ENCODE results near the gene SORT1.

The SORT1 gene

GRCh38 chr1:109388208-109388711, 9.5 kb downstream of the SORT1 start:
- CTCF ChIA-PET: interaction anchor here (1.5 to 6.6 kb wide), 4 partner anchors 12 to 144 kb away, joined by 5 to 38 read pairs (median 14); no protein-coding TSS in a partner anchor
- no peak for TF ChIP-seq CTCF (IDR thresholded peaks at IDR 0.05; ENCODE audit: insufficient read depth, low read length, missing control alignments)
- H3K4me3 ChIP-seq (ENCODE audit: low read depth, low read length): no peak overlapping the region
- POLR2A ChIA-PET: no interaction called here
- DNase-seq (ENCODE audit: low read depth, low spot score): no peak

GRCh38 chr1:109386054-109386717, 11.5 kb downstream of the SORT1 start:
- no peak overlapping the region for H3K4me3 ChIP-seq (ENCODE audit: low read depth, low read length)
- ChIA-PET CTCF (interaction anchor here (1.2 to 2.3 kb wide), 3 partner anchors 109 to 147 kb away, joined by 3 to 5 read pairs (median 4); no protein-coding TSS in a partner anchor), POLR2A (no interaction called here)
- no peak for DNase-seq (ENCODE audit: low read depth, low spot score)
- no peak for TF ChIP-seq CTCF (IDR thresholded peaks at IDR 0.05; ENCODE audit: insufficient read depth, low read length, missing control alignments)

- POLR2A ChIA-PET: no interaction called here
- no peak for DNase-seq (ENCODE audit: low read depth, low spot score)
- TF ChIP-seq CTCF (IDR thresholded peaks at IDR 0.05; ENCODE audit: insufficient read depth, low read length, missing control alignments): no peak
- CTCF ChIA-PET: interaction anchor here (1.2 to 1.7 kb wide), 4 partner anchors 10 to 147 kb away, joined by 3 to 4 read pairs (median 4); no protein-coding TSS in a partner anchor
- no peak overlapping the region for H3K4me3 ChIP-seq (ENCODE audit: low read depth, low read length)
These were observed 12.3 kb downstream of the SORT1 start for GRCh38 chr1:109385417-109385816.

- DNase-seq (ENCODE audit: low read depth, low spot score): no peak
- ChIA-PET CTCF (interaction anchor here (1.2 to 1.7 kb wide), 3 partner anchors 12 to 107 kb away, joined by 4 to 5 read pairs (median 4); partner anchors contain the start of gene SORT1), POLR2A (interaction anchor here (0.6 kb wide), 1 partner anchor 50 kb away, joined by 3 read pairs; no protein-coding TSS in a partner anchor)
- TF ChIP-seq CTCF (IDR thresholded peaks at IDR 0.05; ENCODE audit: insufficient read depth, low read length, missing control alignments): no peak
- no peak overlapping the region for H3K4me3 ChIP-seq (ENCODE audit: low read depth, low read length)
These were observed 13.9 kb downstream of the SORT1 start for GRCh38 chr1:109383854-109384253.

- no peak for DNase-seq (ENCODE audit: low read depth, low spot score)
- CTCF ChIA-PET: interaction anchor here (0.7 to 4.8 kb wide), 5 partner anchors 8 to 107 kb away, joined by 3 to 31 read pairs (median 5); partner anchors contain the start of gene SORT1
- POLR2A ChIA-PET: interaction anchor here (0.6 kb wide), 1 partner anchor 49 kb away, joined by 3 read pairs; no protein-coding TSS in a partner anchor
- no peak for TF ChIP-seq CTCF (IDR thresholded peaks at IDR 0.05; ENCODE audit: insufficient read depth, low read length, missing control alignments)
- H3K4me3 ChIP-seq (ENCODE audit: low read depth, low read length): no peak overlapping the region
These were observed 14.5 kb downstream of the SORT1 start for GRCh38 chr1:109383087-109383779.

- no peak for TF ChIP-seq CTCF (IDR thresholded peaks at IDR 0.05; ENCODE audit: insufficient read depth, low read length, missing control alignments)
- ChIA-PET CTCF (interaction anchor here (0.9 to 4.8 kb wide), 5 partner anchors 9 to 119 kb away, joined by 3 to 31 read pairs (median 8); no protein-coding TSS in a partner anchor), POLR2A (no interaction called here)
- no peak for DNase-seq (ENCODE audit: low read depth, low spot score)
- H3K4me3 ChIP-seq (ENCODE audit: low read depth, low read length): no peak overlapping the region
These were observed 16.1 kb downstream of the SORT1 start for GRCh38 chr1:109381573-109381972.
